Adipocyte (in vitro differentiated cells): Measurements from ENCODE around the gene NFATC1.

Source experiments
- DNase-seq: peaks from one replicate; pipeline ENCODE4 v3.0.0-alpha.2; 2015; ENCODE audit warnings: low read depth
- H3K27me3 ChIP-seq: replicated peaks from 2 replicates; pipeline ENCODE4 v1.7.0; 2013; ENCODE audit warnings: mild to moderate bottlenecking, low read length, moderate library complexity; ENCODE audit not compliant: control insufficient read depth, insufficient read depth
- H3K36me3 ChIP-seq: 2 replicates; pipeline ENCODE4 v1.7.0; 2013; ENCODE audit warnings: low read length, mild to moderate bottlenecking, moderate library complexity; ENCODE audit not compliant: control insufficient read depth, insufficient read depth, severe bottlenecking
- H3K4me1 ChIP-seq: 2 replicates; pipeline ENCODE4 v1.7.0; 2013; ENCODE audit warnings: mild to moderate bottlenecking, low read length, moderate library complexity; ENCODE audit not compliant: control insufficient read depth, insufficient read depth
- H3K4me3 ChIP-seq: 2 replicates; pipeline ENCODE4 v1.7.0; 2013; ENCODE audit warnings: mild to moderate bottlenecking, low read length, moderate library complexity
- H3K9ac ChIP-seq: 2 replicates; pipeline ENCODE4 v1.7.0; 2013; ENCODE audit warnings: mild to moderate bottlenecking, low read length, moderate library complexity
- H3K9me3 ChIP-seq: 2 replicates; pipeline ENCODE4 v1.7.0; 2013; ENCODE audit warnings: mild to moderate bottlenecking, low read length, moderate library complexity; ENCODE audit not compliant: control insufficient read depth

Gene NFATC1

DNA sequence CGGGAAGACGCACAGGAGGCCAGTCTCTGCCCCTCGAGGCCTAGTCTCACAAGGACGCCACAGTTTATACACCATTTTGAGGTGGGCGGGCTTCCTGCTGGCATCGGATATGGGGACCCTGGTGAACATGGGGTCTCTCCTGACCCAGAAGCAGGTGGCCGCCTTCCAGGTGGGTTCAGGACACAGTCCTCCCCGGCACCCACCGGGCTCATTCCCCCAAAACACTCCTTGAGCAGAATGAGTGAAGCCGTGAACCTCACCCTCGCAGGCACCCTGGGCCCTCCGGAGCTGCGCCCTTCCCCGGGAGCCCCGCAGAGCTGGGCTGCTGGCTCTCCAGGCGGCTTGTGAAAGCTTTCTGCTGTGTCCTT lies 6.5 kb downstream of the NFATC1 start:
- no peaks in the 10 kb centered on the region for H3K27me3 ChIP-seq
- no peaks in the 10 kb centered on the region for H3K36me3 ChIP-seq
- H3K9me3 ChIP-seq: no peaks in the 10 kb centered on the region
- peaks cover 12% of the 10 kb centered on the region for H3K4me1 ChIP-seq
- no peak overlapping the region for H3K9ac ChIP-seq
- H3K4me3 ChIP-seq: no peak overlapping the region
- no peak for DNase-seq

DNA sequence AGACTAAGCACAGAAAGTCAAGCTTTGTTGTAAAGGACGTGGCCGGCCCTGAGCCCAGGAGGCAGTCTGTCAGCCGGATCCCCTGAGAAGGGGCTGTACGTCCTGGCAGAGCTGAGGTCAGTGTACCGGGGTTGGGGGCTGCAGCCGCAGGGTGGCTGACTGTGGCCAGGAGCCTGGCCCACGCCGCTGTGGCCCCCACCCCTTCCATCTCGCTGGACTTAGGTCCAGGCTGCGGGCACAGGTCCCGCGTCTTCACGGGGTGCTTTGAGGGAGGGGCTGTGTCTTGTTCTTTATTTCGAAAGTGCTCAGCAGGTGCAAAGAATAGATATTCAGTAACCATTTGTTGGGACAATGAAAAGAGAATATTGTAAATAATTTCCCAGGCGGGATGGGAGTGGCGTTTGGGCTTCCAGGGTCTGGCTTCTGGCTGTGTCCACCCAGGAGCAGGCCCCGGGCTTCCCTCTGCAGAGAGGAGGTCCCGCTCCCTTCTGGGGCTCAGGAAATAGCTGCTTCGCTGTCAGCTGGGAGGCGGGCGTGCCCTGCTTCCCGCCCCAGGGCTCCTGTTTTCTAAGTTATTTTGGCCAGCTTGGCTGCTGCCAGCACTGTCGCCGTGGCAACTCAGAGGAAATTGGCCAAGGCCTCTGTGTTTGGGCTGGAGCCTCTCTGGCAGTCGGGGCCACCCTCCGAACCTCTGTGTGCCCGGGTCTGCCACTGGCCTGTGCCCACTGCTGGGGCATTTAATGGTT lies 7.4 kb downstream of the NFATC1 start:
- DNase-seq: peak; percentile 36
- no peaks in the 10 kb centered on the region for H3K36me3 ChIP-seq

DNA sequence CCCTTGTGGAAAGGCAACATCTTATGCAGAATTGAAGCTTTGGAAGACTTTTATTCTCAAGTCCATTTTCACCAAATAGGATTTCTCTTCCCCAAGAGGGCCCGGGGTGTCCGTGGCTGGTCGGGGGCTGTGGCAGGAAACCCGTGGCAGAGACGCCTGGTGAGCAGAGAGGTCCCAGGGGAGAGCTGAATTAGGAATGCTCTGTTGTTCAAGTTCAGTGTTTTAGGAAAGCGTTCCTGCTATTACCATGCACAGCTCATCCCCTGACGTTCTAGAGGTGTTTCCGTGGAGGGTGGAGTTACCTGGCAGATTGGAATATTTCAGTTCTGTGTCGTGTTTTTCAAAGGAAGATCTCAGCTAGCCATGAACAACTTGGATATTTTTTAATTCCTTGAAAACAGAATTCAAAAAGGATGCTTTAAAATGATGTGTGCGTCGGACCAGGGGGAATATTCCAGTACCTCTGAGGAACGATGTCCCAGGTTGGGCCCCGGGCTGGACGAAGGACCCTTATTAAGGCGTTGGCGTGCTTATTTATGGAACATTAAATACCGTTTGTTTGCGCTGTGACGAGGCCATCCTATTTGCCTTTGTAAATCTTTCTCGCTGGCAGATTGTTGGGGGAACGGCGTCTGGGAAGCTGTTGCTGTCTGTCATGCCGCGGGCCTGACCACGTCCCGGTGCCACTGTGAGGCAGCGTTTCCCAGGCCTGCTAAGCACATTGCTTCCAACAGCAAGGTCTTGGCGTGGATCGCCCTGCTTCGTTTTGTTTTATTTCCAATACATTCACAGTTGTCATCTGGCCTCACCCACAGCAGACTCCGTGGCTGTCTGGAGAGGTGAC lies 8.2 kb downstream of the NFATC1 start:
- DNase-seq: no peak
- H3K4me3 ChIP-seq: peak overlapping the region; percentile 44
- peaks cover 12% of the 10 kb centered on the region for H3K4me1 ChIP-seq
- no peaks in the 10 kb centered on the region for H3K9me3 ChIP-seq
- H3K9ac ChIP-seq: peak overlapping the region; percentile 42
- H3K36me3 ChIP-seq: no peaks in the 10 kb centered on the region
- H3K27me3 ChIP-seq: no peaks in the 10 kb centered on the region

More for the DNA sequence above, 7.4 kb downstream of the NFATC1 start:
- Histone ChIP-seq H3K9ac (peak overlapping the region; percentile 42), H3K4me1 (peaks cover 12% of the 10 kb centered on the region), H3K4me3 (peak overlapping the region; percentile 44), H3K27me3 (no peaks in the 10 kb centered on the region), H3K9me3 (no peaks in the 10 kb centered on the region)

DNA sequence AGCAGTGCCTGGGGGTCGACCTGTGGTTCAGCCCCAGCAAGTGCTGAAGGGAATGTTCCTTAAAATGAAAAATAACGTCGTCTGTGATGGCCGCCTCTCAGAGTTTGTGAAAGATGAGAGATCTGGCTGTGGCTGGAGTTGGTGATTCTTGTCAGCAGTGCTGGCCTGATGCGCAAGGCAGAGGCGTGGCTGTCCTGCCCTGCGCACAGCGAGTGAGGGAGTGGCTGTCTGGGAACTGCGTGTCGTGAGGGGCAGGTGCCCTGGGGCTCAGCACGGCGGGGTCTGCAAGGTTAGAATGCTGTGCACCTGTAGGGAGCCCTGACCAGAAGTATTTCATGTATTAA lies 8.8 kb downstream of the NFATC1 start:
- no peak overlapping the region for H3K9ac ChIP-seq
- H3K9me3 ChIP-seq: no peaks in the 10 kb centered on the region
- no peak for DNase-seq
- peaks cover 12% of the 10 kb centered on the region for H3K4me1 ChIP-seq
- no peak overlapping the region for H3K4me3 ChIP-seq
- no peaks in the 10 kb centered on the region for H3K27me3 ChIP-seq
- H3K36me3 ChIP-seq: no peaks in the 10 kb centered on the region

DNA sequence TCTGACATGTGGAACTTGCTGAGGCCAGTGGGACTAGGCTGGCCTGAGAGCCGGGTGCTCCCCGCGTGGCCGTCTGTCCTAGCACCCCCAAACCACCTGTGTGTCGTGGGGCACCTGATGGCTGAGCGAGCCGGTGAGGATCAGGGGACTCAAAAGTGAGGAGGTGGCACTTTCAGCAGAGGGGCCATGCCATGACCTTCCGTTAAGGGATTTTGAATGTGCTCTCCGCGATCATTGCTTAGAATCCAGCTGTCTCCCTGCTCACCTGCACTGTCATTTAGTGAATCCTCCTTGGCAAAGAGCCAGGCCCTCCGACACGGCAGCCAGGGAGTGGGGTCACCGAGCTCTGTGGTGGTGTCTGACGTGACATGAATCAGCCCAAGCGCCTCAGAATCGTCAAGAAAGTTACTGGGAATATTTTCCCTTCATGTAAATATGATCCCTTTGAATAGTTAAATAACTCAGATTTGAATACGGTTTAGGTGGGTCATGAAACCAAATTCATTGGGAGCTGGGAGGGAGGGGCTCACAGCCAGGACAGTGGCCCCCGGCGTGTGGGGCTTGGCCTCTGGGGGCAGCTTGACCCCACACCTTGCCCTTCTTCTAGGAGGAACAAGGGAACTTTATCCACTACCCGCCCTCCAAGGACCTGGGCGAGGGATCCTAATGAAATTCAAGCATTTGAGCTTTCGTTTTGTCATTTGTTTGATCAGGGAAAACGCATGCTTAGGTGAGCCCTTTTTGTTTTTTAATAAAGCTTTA lies 9.5 kb downstream of the NFATC1 start:
- no peaks in the 10 kb centered on the region for H3K27me3 ChIP-seq
- H3K36me3 ChIP-seq: no peaks in the 10 kb centered on the region
- no peak overlapping the region for H3K9ac ChIP-seq
- H3K9me3 ChIP-seq: no peaks in the 10 kb centered on the region
- no peak for DNase-seq
- peaks cover 12% of the 10 kb centered on the region for H3K4me1 ChIP-seq
- no peak overlapping the region for H3K4me3 ChIP-seq

DNA sequence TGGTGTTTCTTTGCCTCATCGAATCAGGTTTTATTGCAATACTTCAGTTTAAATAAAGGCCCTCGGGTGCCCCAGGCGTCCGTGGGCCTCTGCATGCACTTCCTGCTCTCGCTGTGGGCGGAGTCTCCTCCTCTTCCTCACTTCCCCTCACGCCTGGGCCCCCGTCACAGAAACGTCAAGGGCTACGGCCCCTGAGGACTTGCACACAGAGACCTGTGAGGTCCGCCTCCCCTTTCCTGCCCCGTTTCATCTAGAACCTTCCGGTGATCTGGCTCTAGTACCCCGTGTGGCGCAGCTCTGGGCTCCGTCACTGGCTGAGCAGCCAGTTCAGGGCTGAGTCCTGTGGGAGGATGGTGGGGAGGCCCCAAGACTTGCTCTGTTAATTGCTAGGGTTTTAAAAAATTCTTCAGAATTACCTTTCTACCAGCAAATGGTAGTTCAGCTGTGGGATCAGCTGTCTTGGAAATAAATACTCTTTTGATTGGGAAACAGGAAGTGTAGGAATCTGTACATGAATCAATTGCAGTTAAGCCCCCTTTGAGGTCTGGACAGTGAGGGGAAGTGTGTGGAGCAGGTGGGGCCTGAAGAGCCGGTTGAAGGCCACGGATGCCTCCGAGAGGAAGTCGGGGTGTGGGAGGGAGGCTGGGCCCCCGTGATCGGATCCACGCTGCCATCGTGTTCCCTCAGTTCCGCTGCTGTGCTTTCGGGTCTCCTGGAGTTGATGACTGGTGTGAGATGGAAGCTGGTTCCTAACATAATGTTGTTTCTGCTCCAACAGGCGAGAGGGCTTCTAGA lies 10.2 kb downstream of the NFATC1 start:
- DNase-seq: no peak

DNA sequence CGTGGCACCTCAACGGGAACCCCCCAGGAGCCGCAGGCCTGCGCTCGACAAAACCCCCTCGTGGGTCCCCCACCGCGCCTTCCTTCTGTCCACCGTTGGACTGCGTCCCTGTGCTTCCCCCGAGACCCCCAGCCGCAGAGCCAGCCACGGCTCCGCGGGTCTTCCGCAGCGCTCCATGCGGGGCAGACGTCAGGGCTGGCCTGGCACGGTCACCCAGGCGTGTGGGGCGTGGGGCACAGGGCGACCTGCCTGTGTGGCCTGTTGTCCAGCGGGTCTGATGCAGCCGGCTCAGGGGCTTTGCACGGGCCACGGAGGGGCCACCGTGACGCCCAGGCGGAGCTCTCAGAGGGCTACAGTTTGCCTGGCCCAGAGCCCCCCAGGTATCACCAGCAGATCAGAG lies 11.0 kb downstream of the NFATC1 start:
- H3K4me1 ChIP-seq: peaks cover 12% of the 10 kb centered on the region
- no peak for DNase-seq
- no peaks in the 10 kb centered on the region for H3K9me3 ChIP-seq
- no peak overlapping the region for H3K9ac ChIP-seq
- no peak overlapping the region for H3K4me3 ChIP-seq
- no peaks in the 10 kb centered on the region for H3K36me3 ChIP-seq
- H3K27me3 ChIP-seq: no peaks in the 10 kb centered on the region

More for the DNA sequence above, 10.2 kb downstream of the NFATC1 start:
- Histone ChIP-seq H3K9me3 (no peaks in the 10 kb centered on the region), H3K36me3 (no peaks in the 10 kb centered on the region), H3K4me3 (no peak overlapping the region), H3K4me1 (peaks cover 12% of the 10 kb centered on the region), H3K9ac (no peak overlapping the region), H3K27me3 (no peaks in the 10 kb centered on the region)

DNA sequence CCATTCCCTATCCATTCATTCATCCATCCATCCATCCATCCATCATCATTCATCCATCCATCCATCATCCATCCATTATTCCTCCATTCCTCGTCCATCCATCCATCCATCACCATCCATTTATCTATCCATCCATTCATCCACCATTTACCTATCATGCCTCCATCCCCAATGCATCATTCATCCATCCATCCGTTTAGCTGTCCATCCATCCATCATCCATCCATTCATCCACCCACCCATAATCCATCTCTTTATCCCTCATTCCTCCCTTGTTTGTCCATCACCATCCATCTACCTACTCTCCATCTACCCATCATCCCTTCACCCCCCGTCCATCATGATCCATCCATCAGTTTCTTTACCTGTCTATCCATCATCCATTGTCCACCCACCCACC lies 13.6 kb downstream of the NFATC1 start:
- Histone ChIP-seq H3K4me1 (no peaks in the 10 kb centered on the region), H3K9me3 (no peaks in the 10 kb centered on the region), H3K36me3 (no peaks in the 10 kb centered on the region), H3K27me3 (no peaks in the 10 kb centered on the region), H3K4me3 (no peak overlapping the region), H3K9ac (no peak overlapping the region)
- no peak for DNase-seq

DNA sequence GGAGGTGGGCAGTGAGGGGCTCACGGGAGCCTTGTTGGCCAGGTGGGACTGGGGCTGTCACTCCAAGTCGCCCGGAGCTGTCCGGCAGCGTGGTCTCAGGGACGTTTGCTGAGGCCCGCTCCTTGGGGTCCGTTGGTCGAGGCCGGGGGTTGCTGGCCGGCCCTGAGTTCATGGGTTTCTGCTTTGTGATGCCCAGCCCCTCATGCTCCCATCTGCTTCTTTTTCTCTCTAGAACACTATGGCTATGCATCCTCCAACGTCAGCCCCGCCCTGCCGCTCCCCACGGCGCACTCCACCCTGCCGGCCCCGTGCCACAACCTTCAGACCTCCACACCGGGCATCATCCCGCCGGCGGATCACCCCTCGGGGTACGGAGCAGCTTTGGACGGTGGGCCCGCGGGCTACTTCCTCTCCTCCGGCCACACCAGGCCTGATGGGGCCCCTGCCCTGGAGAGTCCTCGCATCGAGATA lies 14.5 kb downstream of the NFATC1 start:
- H3K9ac ChIP-seq: no peak overlapping the region
- no peaks in the 10 kb centered on the region for H3K36me3 ChIP-seq
- no peak for DNase-seq
- no peaks in the 10 kb centered on the region for H3K27me3 ChIP-seq
- H3K4me3 ChIP-seq: no peak overlapping the region
- no peaks in the 10 kb centered on the region for H3K4me1 ChIP-seq
- H3K9me3 ChIP-seq: no peaks in the 10 kb centered on the region

DNA sequence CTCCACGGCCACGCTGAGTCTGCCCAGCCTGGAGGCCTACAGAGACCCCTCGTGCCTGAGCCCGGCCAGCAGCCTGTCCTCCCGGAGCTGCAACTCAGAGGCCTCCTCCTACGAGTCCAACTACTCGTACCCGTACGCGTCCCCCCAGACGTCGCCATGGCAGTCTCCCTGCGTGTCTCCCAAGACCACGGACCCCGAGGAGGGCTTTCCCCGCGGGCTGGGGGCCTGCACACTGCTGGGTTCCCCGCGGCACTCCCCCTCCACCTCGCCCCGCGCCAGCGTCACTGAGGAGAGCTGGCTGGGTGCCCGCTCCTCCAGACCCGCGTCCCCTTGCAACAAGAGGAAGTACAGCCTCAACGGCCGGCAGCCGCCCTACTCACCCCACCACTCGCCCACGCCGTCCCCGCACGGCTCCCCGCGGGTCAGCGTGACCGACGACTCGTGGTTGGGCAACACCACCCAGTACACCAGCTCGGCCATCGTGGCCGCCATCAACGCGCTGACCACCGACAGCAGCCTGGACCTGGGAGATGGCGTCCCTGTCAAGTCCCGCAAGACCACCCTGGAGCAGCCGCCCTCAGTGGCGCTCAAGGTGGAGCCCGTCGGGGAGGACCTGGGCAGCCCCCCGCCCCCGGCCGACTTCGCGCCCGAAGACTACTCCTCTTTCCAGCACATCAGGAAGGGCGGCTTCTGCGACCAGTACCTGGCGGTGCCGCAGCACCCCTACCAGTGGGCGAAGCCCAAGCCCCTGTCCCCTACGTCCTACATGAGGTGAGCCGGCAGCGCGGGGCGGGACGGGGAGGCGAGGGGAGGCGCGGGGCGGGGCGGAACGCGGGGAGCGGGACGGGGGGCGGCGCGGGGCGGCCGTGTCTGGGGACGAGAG lies 15.2 kb downstream of the NFATC1 start:
- no peaks in the 10 kb centered on the region for H3K27me3 ChIP-seq
- no peaks in the 10 kb centered on the region for H3K36me3 ChIP-seq
- H3K4me1 ChIP-seq: no peaks in the 10 kb centered on the region
- no peak overlapping the region for H3K9ac ChIP-seq
- H3K4me3 ChIP-seq: no peak overlapping the region
- DNase-seq: no peak
- H3K9me3 ChIP-seq: no peaks in the 10 kb centered on the region
